GM23338 (cell line): ENCODE measurements around the gene PDLIM5. TPM values are rescaled to one million over a fixed set of nuclear protein-coding genes. Genes with fewer than 3 reads are reported as not detected.

Experiments
- ATAC-seq: fragments of 200-7000 bp; cut with Tn5 transposase; 3 replicates; pipeline ENCODE4 v1.9.1; 2020
- DNase-seq: peaks from one replicate; pipeline ENCODE4 v3.0.0-alpha.2; 2015; ENCODE audit warnings: low spot score
- H2AFZ ChIP-seq: fragments of 200-600 bp; sonication (generic); 2 replicates; pipeline ENCODE4 v1.8.0; 2016; ENCODE audit warnings: antibody characterized with exemption, mild to moderate bottlenecking, moderate library complexity
- H3F3A ChIP-seq: fragments of 200-600 bp; sonication (generic); replicated peaks from 2 replicates; pipeline ENCODE4 v1.8.0; 2017; ENCODE audit warnings: antibody characterized with exemption, mixed run types, low read depth
- H3K27ac ChIP-seq: fragments of 200-600 bp; sonication (generic); 2 replicates; pipeline ENCODE4 v1.6.1; 2016; ENCODE audit warnings: low read depth
- H3K27me3 ChIP-seq: fragments of 200-600 bp; sonication (generic); 2 replicates; pipeline ENCODE4 v1.8.0; 2016; ENCODE audit warnings: mild to moderate bottlenecking, mixed run types, moderate library complexity; ENCODE audit not compliant: insufficient read depth
- H3K36me3 ChIP-seq: fragments of 200-600 bp; sonication (generic); 2 replicates; pipeline ENCODE4 v1.8.0; 2016; ENCODE audit warnings: mild to moderate bottlenecking; ENCODE audit not compliant: insufficient read depth
- H3K4me1 ChIP-seq: fragments of 200-600 bp; sonication (generic); 2 replicates; pipeline ENCODE4 v1.8.0; 2016; ENCODE audit warnings: mild to moderate bottlenecking, moderate library complexity; ENCODE audit not compliant: insufficient read depth
- H3K4me2 ChIP-seq: fragments of 200-600 bp; sonication (generic); 2 replicates; pipeline ENCODE4 v1.7.1; 2017; ENCODE audit warnings: mixed run types
- H3K4me3 ChIP-seq: fragments of 200-600 bp; sonication (generic); 2 replicates; pipeline ENCODE4 v1.6.1; 2016; ENCODE audit warnings: mixed run types
- H3K79me2 ChIP-seq: fragments of 200-600 bp; sonication (generic); replicated peaks from 2 replicates; pipeline ENCODE4 v1.8.0; 2017; ENCODE audit warnings: mild to moderate bottlenecking; ENCODE audit not compliant: insufficient read depth
- H3K9me2 ChIP-seq: fragments of 200-600 bp; sonication (generic); 2 replicates; pipeline ENCODE4 v1.8.0; 2017; ENCODE audit not compliant: insufficient read depth
- H4K20me1 ChIP-seq: fragments of 200-600 bp; sonication (generic); replicated peaks from 2 replicates; pipeline ENCODE4 v1.8.0; 2017; ENCODE audit warnings: mild to moderate bottlenecking; ENCODE audit not compliant: insufficient read depth
- H3K27ac Mint-ChIP-seq: 2 replicates; pipeline ENCODE4 v1.8.0; 2020; ENCODE audit warnings: inconsistent platforms, mild to moderate bottlenecking, moderate library complexity, mixed read lengths
- H3K27me3 Mint-ChIP-seq: 3 replicates; pipeline ENCODE4 v1.8.0; 2022; ENCODE audit warnings: low read depth, mild to moderate bottlenecking, moderate library complexity, mixed read lengths, inconsistent platforms; ENCODE audit not compliant: insufficient read depth, poor library complexity
- H3K36me3 Mint-ChIP-seq: 3 replicates; pipeline ENCODE4 v1.8.0; 2021; ENCODE audit warnings: low read depth, mild to moderate bottlenecking, inconsistent platforms, moderate library complexity, mixed read lengths
- H3K4me1 Mint-ChIP-seq: 3 replicates; pipeline ENCODE4 v1.8.0; 2020; ENCODE audit warnings: mild to moderate bottlenecking, inconsistent platforms, mixed read lengths
- H3K4me3 Mint-ChIP-seq: 3 replicates; pipeline ENCODE4 v1.8.0; 2021; ENCODE audit warnings: moderate library complexity, mild to moderate bottlenecking, inconsistent platforms, mixed read lengths
- H3K9me3 Mint-ChIP-seq: 3 replicates; pipeline ENCODE4 v1.8.0; 2020; ENCODE audit warnings: moderate library complexity, mild to moderate bottlenecking, inconsistent platforms, mixed read lengths
- CREB1 ChIP-seq: fragments of 250-450 bp; sonication (Bioruptor Pico); IDR thresholded peaks from 2 replicates; pipeline ENCODE4 v1.5.0; 2020; ENCODE audit warnings: low read depth, mild to moderate bottlenecking, moderate library complexity
- CTCF ChIP-seq, 2 experiments: fragments of 200-600 bp in 1 of 2; sonication (generic) in 1 of 2; conservative IDR thresholded peaks; 2 replicates each; pipeline versions ENCODE4 v1.5.1 to v1.6.1; 2016 to 2017; ENCODE audit warnings: antibody characterized with exemption in 2 of 2, low read depth in 2 of 2, mild to moderate bottlenecking in 2 of 2, moderate library complexity in 1 of 2
- ETS1 ChIP-seq: IDR thresholded peaks from 2 replicates; pipeline ENCODE4 v1.6.1; 2016; ENCODE audit warnings: antibody characterized with exemption
- EZH2 ChIP-seq: fragments of 200-600 bp; sonication (generic); IDR thresholded peaks from one replicate; pipeline ENCODE4 v1.8.0; 2017; ENCODE audit warnings: antibody characterized with exemption, mild to moderate bottlenecking, low read depth; ENCODE audit not compliant: unreplicated experiment
- EZH2phosphoT487 ChIP-seq: fragments of 200-600 bp; sonication (generic); IDR thresholded peaks from one replicate; pipeline ENCODE4 v1.8.1; 2018; ENCODE audit warnings: antibody characterized with exemption; ENCODE audit not compliant: unreplicated experiment
- JUNB ChIP-seq: IDR thresholded peaks from one replicate; pipeline ENCODE4 v1.6.1; 2016; ENCODE audit warnings: antibody characterized with exemption; ENCODE audit not compliant: unreplicated experiment
- NANOG ChIP-seq: IDR thresholded peaks from 2 replicates; pipeline ENCODE4 v1.6.1; 2016; ENCODE audit warnings: antibody characterized with exemption, borderline replicate concordance
- POLR2AphosphoS5 ChIP-seq: IDR thresholded peaks from 2 replicates; pipeline ENCODE4 v1.6.1; 2016; ENCODE audit warnings: antibody characterized with exemption, low read depth
- REST ChIP-seq: IDR thresholded peaks from one replicate; pipeline ENCODE4 v1.6.1; 2018; ENCODE audit warnings: antibody characterized with exemption; ENCODE audit not compliant: unreplicated experiment
- STAT1 ChIP-seq: IDR thresholded peaks from one replicate; pipeline ENCODE4 v1.6.1; 2016; ENCODE audit warnings: antibody characterized with exemption; ENCODE audit not compliant: unreplicated experiment
- ZNF331 ChIP-seq: fragments of 250-450 bp; sonication (Bioruptor Pico); IDR thresholded peaks from 2 replicates; pipeline ENCODE4 v1.5.0; 2020; ENCODE audit warnings: low read depth, mild to moderate bottlenecking, moderate library complexity
- ZNF462 ChIP-seq: fragments of 250-450 bp; sonication (Bioruptor Pico); IDR thresholded peaks from 2 replicates; pipeline ENCODE4 v1.5.0; 2020; ENCODE audit warnings: mild to moderate bottlenecking, moderate library complexity
- polyA plus RNA-seq: library from polyadenylated mRNA; unstranded; fragments of >200 nt; fragmentation: Nextera tagmentation; extraction: Ambion mirVana; gene quantifications from 2 replicates; pipeline ENCODE4 v1.2.1, GENCODE V29; 2016
- total RNA-seq: library from RNA; depleted of rRNA; stranded (reverse); fragments of >200 nt; shearing (Covaris generic); gene quantifications from 2 replicates; pipeline ENCODE4 v1.2.3, GENCODE V29; 2014

The PDLIM5 gene
- total and polyA plus RNA-seq, 2 experiments from 2014 or later, result 45.2 to 53.0 TPM

GRCh38 chr4:94466371-94466770 lies 14.6 kb downstream of the PDLIM5 start (continued):
- TF ChIP-seq ETS1 (no peak), JUNB (no peak)

GRCh38 chr4:94466923-94467322 lies 15.2 kb downstream of the PDLIM5 start:
- H3K36me3 Mint-ChIP-seq, result peaks cover 15% of the 10 kb centered on the region
- Histone ChIP-seq H3K4me2 (no peak overlapping the region), H4K20me1 (no peaks in the 10 kb centered on the region), H3K27ac (no peak overlapping the region), H3K4me1 (peaks cover 1% of the 10 kb centered on the region; the same call in 1 of the 2 replicates), H3K4me3 (no peak overlapping the region), H3K36me3 (peaks cover 9% of the 10 kb centered on the region), H3K9me2 (no peaks in the 10 kb centered on the region), H3K79me2 (peaks cover 89% of the 10 kb centered on the region), H2AFZ (no peak overlapping the region), H3K27me3 (no peaks in the 10 kb centered on the region), H3F3A (no peaks in the 10 kb centered on the region)
- peaks cover 1% of the 10 kb centered on the region for H3K27me3 Mint-ChIP-seq
- H3K27ac Mint-ChIP-seq, result no peak overlapping the region
- no peak for ATAC-seq
- no peak overlapping the region for H3K4me3 Mint-ChIP-seq
- peaks cover 8% of the 10 kb centered on the region for H3K9me3 Mint-ChIP-seq
- no peak for DNase-seq
- peaks cover 14% of the 10 kb centered on the region for H3K4me1 Mint-ChIP-seq
- TF ChIP-seq REST (no peak), EZH2phosphoT487 (no peak), ZNF462 (CRISPR knock-in tag) (no peak), JUNB (no peak), ZNF331 (CRISPR knock-in tag) (no peak), ETS1 (no peak), STAT1 (no peak), NANOG (no peak), CTCF (conservative IDR thresholded peaks at IDR 0.05; ENCODE audit: low read depth in 2 of 2) (no peak), POLR2AphosphoS5 (no peak), EZH2 (no peak), CREB1 (no peak)
